ENCODE measurements around the gene GALNT2.

- no peak for TF ChIP-seq REST (IDR thresholded peaks at IDR 0.05; ENCODE audit: insufficient read depth in 1 of 2, low read depth in 2 of 2, low read length in 2 of 2)
- TF ChIP-seq POLR2AphosphoS5 (IDR thresholded peaks at IDR 0.05; ENCODE audit: low read depth, low read length), result no peak
- TF ChIP-seq TAF1 (IDR thresholded peaks at IDR 0.05; ENCODE audit: borderline replicate concordance, insufficient read depth, low read length), result no peak
Observed at GRCh38 chr1:230117694-230118093, 50.7 kb downstream of the GALNT2 start.
